Mesodermal cell (in vitro differentiated cells): ENCODE data around the gene TRAPPC10.
"Not testable (repeated sequence)": the region's sequence is repeated elsewhere in the genome, so short reads cannot be mapped to it uniquely, and the experiment has no call there.

ENCODE experiments used
- H3K27ac ChIP-seq: 2 replicates; pipeline ENCODE4 v1.7.0; 2013; ENCODE audit warnings: mild to moderate bottlenecking, low read depth, low read length, moderate library complexity; ENCODE audit not compliant: severe bottlenecking
- H3K36me3 ChIP-seq: 2 replicates; pipeline ENCODE4 v1.7.1; 2013; ENCODE audit warnings: mild to moderate bottlenecking, low read length, moderate library complexity; ENCODE audit not compliant: control insufficient read depth, insufficient read depth
- H3K4me1 ChIP-seq: one replicate; pipeline ENCODE4 v1.7.1; 2013; ENCODE audit warnings: mild to moderate bottlenecking, low read length; ENCODE audit not compliant: insufficient read depth, control insufficient read depth, poor library complexity, severe bottlenecking
- H3K4me3 ChIP-seq: 2 replicates; pipeline ENCODE4 v1.7.0; 2013; ENCODE audit warnings: low read length, control low read depth, mild to moderate bottlenecking; ENCODE audit not compliant: insufficient read depth, poor library complexity, severe bottlenecking; ENCODE audit errors: extremely low read depth
- H3K9me3 ChIP-seq: 2 replicates; pipeline ENCODE4 v1.7.1; 2013; ENCODE audit warnings: mild to moderate bottlenecking, low read length, moderate library complexity; ENCODE audit not compliant: control insufficient read depth
- WGBS, 2 experiments: methylation state at CpG; one replicate each; pipeline ENCODE4 v1.1.5; 2013; ENCODE audit warnings: missing lambda C conversion rate in 2 of 2; ENCODE audit not compliant: insufficient coverage in 2 of 2; 5-methylcytosine and 5-hydroxymethylcytosine counted together

Gene TRAPPC10

GRCh38 chr21:44090325-44090724, 78.2 kb downstream of the TRAPPC10 start:
- no peak overlapping the region for H3K27ac ChIP-seq
- H3K4me3 ChIP-seq = no peak overlapping the region
- WGBS, 2 experiments = 97 to 99% methylated on average over 4 to 5 of the region's 8 CpGs
- H3K9me3 ChIP-seq = no peaks in the 10 kb centered on the region
- H3K4me1 ChIP-seq = no peaks in the 10 kb centered on the region
- peaks cover 89% of the 10 kb centered on the region for H3K36me3 ChIP-seq

- 96 to 98% methylated on average over 6 of the region's 9 CpGs for WGBS, 2 experiments
Observed at GRCh38 chr21:44092211-44092610, 80.1 kb downstream of the TRAPPC10 start.

GRCh38 chr21:44093761-44094160, 81.7 kb downstream of the TRAPPC10 start:
- H3K36me3 ChIP-seq = peaks cover 54% of the 10 kb centered on the region
- H3K4me3 ChIP-seq = no peak overlapping the region

More at GRCh38 chr21:44092211-44092610, 80.1 kb downstream of the TRAPPC10 start:
- Histone ChIP-seq H3K4me3 (no peak overlapping the region), H3K9me3 (no peaks in the 10 kb centered on the region), H3K4me1 (no peaks in the 10 kb centered on the region), H3K27ac (no peak overlapping the region), H3K36me3 (peaks cover 70% of the 10 kb centered on the region)

GRCh38 chr21:44094832-44095231, 82.7 kb downstream of the TRAPPC10 start:
- no peak overlapping the region for H3K4me3 ChIP-seq
- WGBS, 2 experiments = no CpG with 5 or more reads among the region's 1 CpG
- no peaks in the 10 kb centered on the region for H3K4me1 ChIP-seq
- H3K27ac ChIP-seq = no peak overlapping the region
- H3K9me3 ChIP-seq = no peaks in the 10 kb centered on the region
- peaks cover 44% of the 10 kb centered on the region for H3K36me3 ChIP-seq

More at GRCh38 chr21:44093761-44094160, 81.7 kb downstream of the TRAPPC10 start:
- Histone ChIP-seq H3K4me1 (no peaks in the 10 kb centered on the region), H3K27ac (no peak overlapping the region), H3K9me3 (no peaks in the 10 kb centered on the region)
- 100% methylated on average over 6 to 8 of the region's 9 CpGs for WGBS, 2 experiments

GRCh38 chr21:44098507-44098906, 86.4 kb downstream of the TRAPPC10 start:
- not testable (repeated sequence) for H3K9me3 ChIP-seq, H3K27ac ChIP-seq, H3K4me1 ChIP-seq, H3K4me3 ChIP-seq
- H3K36me3 ChIP-seq = peaks cover 12% of the 10 kb centered on the region
- no CpG with 5 or more reads among the region's 6 CpGs for WGBS, 2 experiments

GRCh38 chr21:44098964-44099363, 86.9 kb downstream of the TRAPPC10 start:
- not testable (repeated sequence) for H3K4me3 ChIP-seq, H3K4me1 ChIP-seq, H3K27ac ChIP-seq, H3K36me3 ChIP-seq, H3K9me3 ChIP-seq
- WGBS, 2 experiments = no CpG with 5 or more reads among the region's 13 CpGs

- not testable (repeated sequence) for H3K9me3 ChIP-seq, H3K4me1 ChIP-seq, H3K36me3 ChIP-seq, H3K27ac ChIP-seq
- WGBS, 2 experiments = no CpG with 5 or more reads among the region's 66 CpGs
- H3K4me3 ChIP-seq = peak within 1 kb of the TSS; percentile 16
Observed at GRCh38 chr21:44107026-44107501, 95.0 kb downstream of the TRAPPC10 start, which contains the start of gene PWP2. TSS of gene PWP2 (plus strand) at chr21:44107399. CDS start at chr21:44107417, 18 bp downstream.

GRCh38 chr21:44107589-44107988, 95.5 kb downstream of the TRAPPC10 start:
- H3K4me3 ChIP-seq = peak overlapping the region; percentile 16
- not testable (repeated sequence) for H3K27ac ChIP-seq, H3K9me3 ChIP-seq, H3K36me3 ChIP-seq, H3K4me1 ChIP-seq
- no CpG with 5 or more reads among the region's 31 CpGs for WGBS, 2 experiments

GRCh38 chr21:44113702-44114371, 101.7 kb downstream of the TRAPPC10 start:
- H3K27ac ChIP-seq, H3K4me3 ChIP-seq, H3K9me3 ChIP-seq, H3K36me3 ChIP-seq, H3K4me1 ChIP-seq: not testable (repeated sequence)
- WGBS, 2 experiments = no CpG with 5 or more reads among the region's 33 CpGs

- H3K36me3 ChIP-seq, H3K9me3 ChIP-seq, H3K4me1 ChIP-seq, H3K27ac ChIP-seq, H3K4me3 ChIP-seq: not testable (repeated sequence)
- no CpG with 5 or more reads among the region's 10 CpGs for WGBS, 2 experiments
Observed at GRCh38 chr21:44122131-44122530, 110.0 kb downstream of the TRAPPC10 start.

GRCh38 chr21:44127827-44128226, 115.7 kb downstream of the TRAPPC10 start:
- H3K4me3 ChIP-seq, H3K27ac ChIP-seq, H3K9me3 ChIP-seq, H3K4me1 ChIP-seq, H3K36me3 ChIP-seq: not testable (repeated sequence)
- no CpG with 5 or more reads among the region's 19 CpGs for WGBS, 2 experiments
